HG03097 (cell line): ENCODE measurements around the gene AR.

Experiments used
- ATAC-seq: cut with Tn5 transposase; IDR thresholded peaks from one replicate; pipeline ENCODE4 v1.9.1; 2021; ENCODE audit not compliant: unreplicated experiment, low FRiP score

AR gene

DNA sequence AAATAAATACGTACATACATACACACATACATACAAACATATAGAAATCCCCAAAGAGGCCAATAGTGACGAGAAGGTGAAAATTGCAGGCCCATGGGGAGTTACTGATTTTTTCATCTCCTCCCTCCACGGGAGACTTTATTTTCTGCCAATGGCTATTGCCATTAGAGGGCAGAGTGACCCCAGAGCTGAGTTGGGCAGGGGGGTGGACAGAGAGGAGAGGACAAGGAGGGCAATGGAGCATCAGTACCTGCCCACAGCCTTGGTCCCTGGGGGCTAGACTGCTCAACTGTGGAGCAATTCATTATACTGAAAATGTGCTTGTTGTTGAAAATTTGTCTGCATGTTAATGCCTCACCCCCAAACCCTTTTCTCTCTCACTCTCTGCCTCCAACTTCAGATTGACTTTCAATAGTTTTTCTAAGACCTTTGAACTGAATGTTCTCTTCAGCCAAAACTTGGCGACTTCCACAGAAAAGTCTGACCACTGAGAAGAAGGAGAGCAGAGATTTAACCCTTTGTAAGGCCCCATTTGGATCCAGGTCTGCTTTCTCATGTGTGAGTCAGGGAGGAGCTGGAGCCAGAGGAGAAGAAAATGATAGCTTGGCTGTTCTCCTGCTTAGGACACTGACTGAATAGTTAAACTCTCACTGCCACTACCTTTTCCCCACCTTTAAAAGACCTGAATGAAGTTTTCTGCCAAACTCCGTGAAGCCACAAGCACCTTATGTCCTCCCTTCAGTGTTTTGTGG lies 180.7 kb downstream of the AR start:
- ATAC-seq, result no peak

DNA sequence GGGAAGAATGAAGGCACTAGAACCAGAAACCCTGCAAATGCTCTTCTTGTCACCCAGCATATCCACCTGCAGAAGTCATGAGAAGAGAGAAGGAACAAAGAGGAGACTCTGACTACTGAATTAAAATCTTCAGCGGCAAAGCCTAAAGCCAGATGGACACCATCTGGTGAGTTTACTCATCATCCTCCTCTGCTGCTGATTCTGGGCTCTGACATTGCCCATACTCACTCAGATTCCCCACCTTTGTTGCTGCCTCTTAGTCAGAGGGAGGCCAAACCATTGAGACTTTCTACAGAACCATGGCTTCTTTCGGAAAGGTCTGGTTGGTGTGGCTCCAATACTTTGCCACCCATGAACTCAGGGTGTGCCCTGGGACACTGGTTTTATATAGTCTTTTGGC lies 181.7 kb downstream of the AR start:
- no peak for ATAC-seq

DNA sequence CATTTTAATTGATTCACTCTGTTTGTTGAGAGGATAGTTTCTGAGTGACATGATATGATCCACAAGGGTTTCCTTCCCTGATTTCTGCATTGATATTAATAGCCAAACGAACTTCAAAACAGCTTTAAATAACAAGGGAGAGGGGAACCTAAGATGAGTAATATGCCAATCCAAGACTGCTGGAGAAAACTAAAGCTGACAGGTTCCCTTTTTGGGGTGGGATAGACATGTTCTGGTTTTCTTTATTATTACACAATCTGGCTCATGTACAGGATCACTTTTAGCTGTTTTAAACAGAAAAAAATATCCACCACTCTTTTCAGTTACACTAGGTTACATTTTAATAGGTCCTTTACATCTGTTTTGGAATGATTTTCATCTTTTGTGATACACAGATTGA lies 182.2 kb downstream of the AR start:
- no peak for ATAC-seq

DNA sequence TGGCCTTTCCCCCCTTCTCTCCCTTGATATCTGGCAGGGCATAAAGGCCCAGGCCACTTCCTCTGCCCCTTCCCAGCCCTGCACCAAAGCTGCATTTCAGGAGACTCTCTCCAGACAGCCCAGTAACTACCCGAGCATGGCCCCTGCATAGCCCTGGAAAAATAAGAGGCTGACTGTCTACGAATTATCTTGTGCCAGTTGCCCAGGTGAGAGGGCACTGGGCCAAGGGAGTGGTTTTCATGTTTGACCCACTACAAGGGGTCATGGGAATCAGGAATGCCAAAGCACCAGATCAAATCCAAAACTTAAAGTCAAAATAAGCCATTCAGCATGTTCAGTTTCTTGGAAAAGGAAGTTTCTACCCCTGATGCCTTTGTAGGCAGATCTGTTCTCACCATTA lies 183.8 kb downstream of the AR start:
- no peak for ATAC-seq

DNA sequence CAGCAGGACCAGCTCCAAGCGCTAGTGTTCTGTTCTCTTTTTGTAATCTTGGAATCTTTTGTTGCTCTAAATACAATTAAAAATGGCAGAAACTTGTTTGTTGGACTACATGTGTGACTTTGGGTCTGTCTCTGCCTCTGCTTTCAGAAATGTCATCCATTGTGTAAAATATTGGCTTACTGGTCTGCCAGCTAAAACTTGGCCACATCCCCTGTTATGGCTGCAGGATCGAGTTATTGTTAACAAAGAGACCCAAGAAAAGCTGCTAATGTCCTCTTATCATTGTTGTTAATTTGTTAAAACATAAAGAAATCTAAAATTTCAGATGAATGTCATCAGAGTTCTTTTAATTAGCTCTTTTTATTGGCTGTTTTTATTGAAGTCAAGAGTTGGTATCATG lies 186.5 kb downstream of the AR start:
- no peak for ATAC-seq

DNA sequence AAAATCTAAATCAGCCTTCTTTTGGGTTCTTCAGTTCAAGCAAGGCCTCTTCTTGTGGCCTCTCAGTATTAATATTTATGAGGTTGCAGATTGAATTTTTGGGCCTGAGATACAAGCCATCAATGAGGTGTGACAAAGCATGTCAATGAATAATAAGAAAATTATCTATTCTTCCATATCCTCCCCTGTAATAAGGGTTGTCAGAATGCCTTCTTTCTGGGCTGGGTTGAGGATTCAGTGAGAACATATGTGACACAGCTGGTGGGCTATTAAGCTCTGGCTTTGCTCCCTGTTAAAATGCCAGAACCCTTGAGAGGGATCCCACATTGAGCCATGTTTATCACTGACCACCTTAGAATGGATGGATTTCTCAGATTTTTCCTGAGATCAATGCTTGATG lies 187.2 kb downstream of the AR start:
- no peak for ATAC-seq

DNA sequence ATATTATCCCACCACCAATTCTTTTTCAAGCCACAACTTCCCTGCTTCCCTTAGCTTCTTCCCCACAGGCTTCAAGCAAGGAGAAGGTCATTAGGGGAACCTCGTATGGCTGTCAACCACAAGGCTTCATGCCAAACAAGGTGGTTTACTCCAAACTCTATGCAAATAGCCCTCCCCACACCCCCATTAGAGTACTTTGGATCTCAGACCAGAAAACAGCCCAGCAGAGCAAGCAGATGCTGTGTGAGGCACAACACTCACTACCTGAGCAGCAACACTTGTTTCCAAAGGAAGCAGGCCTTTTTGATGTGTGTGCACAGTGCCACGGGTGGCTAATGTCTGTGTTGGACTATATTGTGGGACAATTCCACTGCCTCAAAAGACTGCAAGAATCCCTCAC lies 189.0 kb downstream of the AR start:
- no peak for ATAC-seq

DNA sequence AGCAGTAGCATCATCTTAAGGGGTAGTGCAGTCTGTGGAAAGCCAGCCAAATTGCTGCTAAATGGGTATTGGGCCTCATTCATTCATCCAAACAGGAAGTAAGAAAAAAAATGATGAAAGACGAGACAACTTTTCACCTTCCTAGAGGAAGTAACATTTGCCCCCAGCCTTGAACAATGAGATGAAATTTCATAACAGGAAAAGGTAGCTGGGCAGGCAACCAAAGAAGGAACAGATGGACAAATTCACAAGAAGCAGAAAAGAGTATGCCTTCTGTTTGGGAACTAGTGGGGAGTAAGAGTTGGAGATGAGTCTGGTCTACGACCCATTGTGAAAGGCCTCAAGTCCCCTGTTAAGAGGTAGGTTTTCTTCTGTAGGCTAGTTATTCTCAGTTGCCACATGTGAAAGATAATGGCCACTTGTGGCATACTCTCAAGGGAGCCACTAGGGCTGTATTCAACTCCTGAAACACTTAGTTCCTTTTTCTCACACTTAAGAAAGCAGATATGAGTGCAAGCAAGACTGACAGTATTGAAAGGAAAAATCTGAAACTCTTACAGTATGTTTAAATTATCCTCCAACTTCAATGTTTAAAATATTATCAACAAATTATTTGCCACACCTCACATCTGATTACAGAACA lies 190.4 kb downstream of the AR start:
- ATAC-seq, result no peak

DNA sequence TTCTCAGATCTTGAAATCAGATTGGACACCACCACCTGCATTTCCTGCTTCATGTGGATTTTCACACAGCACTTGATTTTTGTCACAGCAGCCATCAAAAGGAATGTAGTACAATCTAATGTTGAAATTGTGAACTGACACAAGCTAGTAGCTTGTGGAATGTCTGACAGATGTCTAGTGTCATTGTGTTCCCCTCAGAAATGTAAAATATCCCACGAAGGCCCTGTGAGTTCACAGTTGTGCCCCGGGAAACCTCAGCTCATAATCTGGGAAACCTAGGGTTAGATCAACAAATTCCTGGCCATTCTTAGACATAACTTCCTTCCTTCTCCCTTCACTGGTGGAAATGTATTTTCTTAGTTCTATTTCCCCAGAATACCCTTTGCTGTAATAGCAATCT lies 205.7 kb downstream of the AR start:
- ATAC-seq, result no peak

DNA sequence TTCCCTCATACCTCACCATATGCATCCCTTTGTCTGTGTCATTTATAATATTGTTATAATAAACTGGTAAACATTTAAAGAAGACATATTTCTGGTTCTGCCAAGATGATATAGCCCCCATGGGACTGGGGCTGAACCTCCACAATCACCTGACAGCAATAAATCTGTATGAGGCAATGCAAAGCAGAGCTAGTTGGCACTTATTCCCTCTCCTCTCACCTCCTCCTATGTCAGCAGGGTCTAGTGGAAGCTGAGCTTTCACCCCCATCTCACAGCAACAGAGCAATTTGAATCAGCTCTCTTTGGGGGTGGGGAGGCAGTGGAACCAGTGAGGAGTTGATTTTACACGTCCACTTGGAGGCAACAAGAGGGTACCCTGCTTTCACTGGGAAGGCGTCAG lies 206.9 kb downstream of the AR start:
- ATAC-seq, result no peak

DNA sequence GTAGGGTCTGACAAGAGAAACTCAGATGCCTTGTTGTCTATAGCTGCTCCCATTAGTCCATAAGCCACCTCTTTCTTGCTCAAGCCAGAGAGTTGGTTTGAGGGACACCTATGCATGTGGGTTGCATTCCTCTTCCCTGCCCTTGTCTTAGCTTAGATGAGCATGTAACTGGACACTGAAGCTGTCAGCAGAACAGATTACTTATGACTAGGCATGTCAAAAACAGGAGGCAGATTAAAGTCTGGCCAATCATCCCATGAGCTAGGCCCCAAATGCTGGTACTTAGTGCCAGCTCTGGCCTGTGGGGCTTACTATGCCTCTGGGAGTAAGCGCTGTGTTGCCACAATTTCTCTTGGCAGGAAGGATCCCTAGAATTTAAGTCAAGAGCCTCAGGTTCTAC lies 215.2 kb downstream of the AR start:
- no peak for ATAC-seq

DNA sequence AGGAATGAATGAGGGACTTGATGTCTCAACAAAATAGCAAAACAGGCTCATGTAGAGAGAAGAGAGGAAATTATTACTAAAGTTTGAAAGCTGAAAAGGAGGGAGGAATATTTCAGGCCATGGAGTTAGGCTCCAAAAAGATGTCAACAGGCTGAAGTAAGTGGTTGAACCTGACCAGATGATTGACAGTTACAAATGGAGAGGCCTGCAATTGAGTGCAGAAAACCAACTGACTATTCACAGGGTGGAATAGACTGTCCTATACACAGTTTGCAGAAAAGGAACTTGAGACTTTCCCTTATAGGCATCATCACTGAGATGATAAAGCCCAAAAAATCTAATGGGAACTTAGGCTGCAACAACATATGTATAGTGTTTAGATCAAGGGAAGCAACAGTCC lies 233.3 kb downstream of the AR start:
- no peak for ATAC-seq

DNA sequence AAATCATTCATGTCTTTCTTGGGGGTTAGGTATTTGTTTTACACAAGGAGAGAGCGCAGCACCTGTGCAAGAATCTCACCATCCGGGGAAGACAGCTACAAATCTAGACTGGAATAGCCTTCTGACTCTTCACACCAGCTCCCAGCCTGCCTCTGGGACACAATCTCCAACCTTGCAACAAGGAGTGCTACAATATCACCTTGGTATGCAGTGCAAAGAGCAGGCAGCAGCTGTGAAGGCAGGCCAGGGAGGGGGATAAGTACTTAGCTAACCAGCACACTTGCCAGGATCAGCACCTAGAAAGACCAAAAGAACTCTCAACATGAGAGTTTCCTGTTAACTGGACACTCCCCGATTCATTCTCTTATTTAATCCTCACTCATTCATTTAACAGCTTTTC lies 235.3 kb downstream of the AR start:
- ATAC-seq, result no peak
